Fibroblast of pulmonary artery (primary cell): Measurements from ENCODE around the gene CFAP52.
"Not testable (repeated sequence)": the region's sequence is repeated elsewhere in the genome, so short reads cannot be mapped to it uniquely, and the experiment has no call there.

ENCODE experiments used
- DNase-seq: peaks from one replicate; pipeline ENCODE4 v3.0.0-alpha.2; 2010; ENCODE audit warnings: low read depth
- H3K4me3 ChIP-seq: replicated peaks from 2 replicates; pipeline ENCODE4 v1.5.1; 2011; ENCODE audit warnings: low read depth, mild to moderate bottlenecking, control low read depth, low read length, moderate library complexity
- TF ChIP-seq, protein P1 (sequence below): IDR thresholded peaks from 2 replicates; pipeline ENCODE4 v1.5.1; 2011; ENCODE audit warnings: mild to moderate bottlenecking, control low read depth, low read length, inconsistent platforms; ENCODE audit errors: missing control alignments

Gene CFAP52

DNA sequence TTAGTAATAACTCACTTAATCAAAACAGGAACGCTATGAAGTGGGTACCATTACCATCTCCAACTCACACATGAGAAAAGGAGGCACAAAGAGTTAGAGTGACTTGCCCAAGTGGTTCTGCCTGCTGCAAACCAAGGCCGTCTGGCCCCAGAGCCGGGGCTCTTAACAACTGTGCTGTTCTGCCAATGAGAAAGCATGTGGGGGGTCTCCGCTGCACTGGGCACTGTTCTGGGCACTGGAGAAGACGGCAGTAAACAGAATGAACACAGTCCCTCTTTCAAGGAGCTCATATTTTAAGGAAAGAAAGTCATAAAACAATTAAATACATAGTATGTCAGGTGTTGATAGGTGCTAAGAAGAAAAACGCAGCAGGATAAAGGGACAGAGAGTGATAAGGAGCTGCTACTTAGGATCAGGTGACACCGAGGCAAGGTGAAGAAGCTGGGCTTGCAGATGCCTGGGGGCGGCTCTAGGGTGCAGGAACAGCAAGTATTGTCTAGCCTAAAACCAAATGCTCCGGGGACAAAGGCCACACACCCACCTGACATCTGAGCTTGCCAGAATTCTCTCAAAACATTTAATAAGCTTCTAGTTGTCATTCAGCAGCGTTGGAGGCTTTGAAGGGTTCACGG, 7.4 kb upstream of the CFAP52 start:
- DNase-seq = no peak
- H3K4me3 ChIP-seq = no peak overlapping the region
- TF ChIP-seq, protein P1, sequence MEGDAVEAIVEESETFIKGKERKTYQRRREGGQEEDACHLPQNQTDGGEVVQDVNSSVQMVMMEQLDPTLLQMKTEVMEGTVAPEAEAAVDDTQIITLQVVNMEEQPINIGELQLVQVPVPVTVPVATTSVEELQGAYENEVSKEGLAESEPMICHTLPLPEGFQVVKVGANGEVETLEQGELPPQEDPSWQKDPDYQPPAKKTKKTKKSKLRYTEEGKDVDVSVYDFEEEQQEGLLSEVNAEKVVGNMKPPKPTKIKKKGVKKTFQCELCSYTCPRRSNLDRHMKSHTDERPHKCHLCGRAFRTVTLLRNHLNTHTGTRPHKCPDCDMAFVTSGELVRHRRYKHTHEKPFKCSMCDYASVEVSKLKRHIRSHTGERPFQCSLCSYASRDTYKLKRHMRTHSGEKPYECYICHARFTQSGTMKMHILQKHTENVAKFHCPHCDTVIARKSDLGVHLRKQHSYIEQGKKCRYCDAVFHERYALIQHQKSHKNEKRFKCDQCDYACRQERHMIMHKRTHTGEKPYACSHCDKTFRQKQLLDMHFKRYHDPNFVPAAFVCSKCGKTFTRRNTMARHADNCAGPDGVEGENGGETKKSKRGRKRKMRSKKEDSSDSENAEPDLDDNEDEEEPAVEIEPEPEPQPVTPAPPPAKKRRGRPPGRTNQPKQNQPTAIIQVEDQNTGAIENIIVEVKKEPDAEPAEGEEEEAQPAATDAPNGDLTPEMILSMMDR = no peak

GRCh38 chr17:9571201-9571600, 5.2 kb upstream of the CFAP52 start:
- TF ChIP-seq, protein P1 = no peak
- DNase-seq = no peak
- no peak overlapping the region for H3K4me3 ChIP-seq

- TF ChIP-seq, protein P1 = no peak
- peak within 1 kb of the TSS; percentile 96 for H3K4me3 ChIP-seq
- DNase-seq = peak; percentile 91
Measured at GRCh38 chr17:9575381-9576101, 901 bp upstream of the CFAP52 start, which contains the start of gene STX8. Gene STX8 (minus strand): TSS chr17:9575820. CDS start chr17:9575808, 12 bp downstream.

DNA sequence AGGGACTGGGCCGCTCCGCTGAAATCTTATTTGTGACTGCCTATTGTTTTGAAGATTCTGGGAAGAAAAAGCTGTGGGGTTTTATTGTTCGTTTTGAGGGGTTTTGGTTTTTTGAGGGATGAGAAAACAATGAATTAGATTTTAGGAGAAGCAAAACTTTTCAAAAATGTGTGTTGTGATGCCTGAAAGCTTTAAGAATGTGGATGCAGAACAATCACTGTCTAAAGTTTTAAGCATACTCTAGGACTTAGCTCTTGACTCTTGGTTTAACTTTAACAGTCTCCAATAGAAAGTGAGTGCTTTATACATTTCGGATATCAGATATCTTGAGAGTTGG, 899 bp downstream of the CFAP52 start:
- H3K4me3 ChIP-seq = no peak overlapping the region
- TF ChIP-seq, protein P1 = no peak
- DNase-seq = peak; percentile 7

DNA sequence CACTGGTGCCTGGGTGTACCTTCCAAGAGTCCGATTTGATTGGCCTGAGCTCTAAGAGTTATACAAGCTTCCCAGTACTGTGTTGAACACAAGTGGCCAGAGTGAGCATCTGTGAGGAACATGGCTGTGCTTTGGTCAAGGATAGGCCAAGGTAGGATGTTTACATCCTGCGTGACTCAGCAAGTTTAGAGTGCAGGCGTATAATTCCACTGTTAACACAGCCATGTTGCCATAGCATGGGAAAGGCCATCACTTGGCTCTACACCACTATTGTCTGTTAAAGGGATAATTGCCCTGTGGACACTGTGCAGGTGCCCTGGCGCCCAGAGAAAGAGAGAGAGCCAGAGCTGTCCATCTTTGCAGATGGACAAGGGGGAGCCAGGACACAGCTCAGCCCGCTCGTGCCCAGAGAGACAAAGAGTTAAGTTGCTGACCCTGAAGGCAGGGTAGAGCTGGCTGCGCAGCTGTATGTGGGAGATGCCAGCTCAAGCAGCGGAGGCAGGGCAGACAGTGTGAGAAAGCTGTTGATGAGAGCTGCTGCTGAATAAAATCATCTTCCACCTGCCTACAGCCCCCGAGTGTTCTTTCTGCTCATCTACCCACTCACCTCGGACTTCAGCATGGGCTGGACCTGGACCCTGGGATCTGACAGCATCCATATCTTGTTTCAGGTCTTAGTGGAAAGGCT, 11.7 kb downstream of the CFAP52 start:
- no peak for DNase-seq
- TF ChIP-seq, protein P1 = no peak
- no peak overlapping the region for H3K4me3 ChIP-seq

DNA sequence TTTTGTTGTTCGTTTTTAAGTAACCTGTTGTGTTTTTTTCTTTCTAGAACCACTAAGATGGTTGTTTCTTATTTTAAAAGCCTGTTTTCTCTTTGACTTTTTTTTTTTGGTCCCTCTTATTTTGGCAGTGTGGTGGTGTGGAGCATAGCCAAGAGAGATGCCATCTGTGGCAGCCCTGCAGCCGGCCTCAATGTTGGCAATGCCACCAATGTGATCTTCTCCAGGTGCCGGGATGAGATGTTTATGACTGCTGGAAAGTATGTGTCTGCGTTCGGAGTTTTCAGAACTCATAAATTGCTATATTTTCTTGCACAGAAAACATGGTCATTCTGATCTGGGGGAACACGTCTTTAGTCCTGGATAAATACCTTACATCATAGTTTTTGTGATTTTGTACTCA, 17.6 kb downstream of the CFAP52 start:
- no peak overlapping the region for H3K4me3 ChIP-seq
- TF ChIP-seq, protein P1 = no peak
- no peak for DNase-seq

DNA sequence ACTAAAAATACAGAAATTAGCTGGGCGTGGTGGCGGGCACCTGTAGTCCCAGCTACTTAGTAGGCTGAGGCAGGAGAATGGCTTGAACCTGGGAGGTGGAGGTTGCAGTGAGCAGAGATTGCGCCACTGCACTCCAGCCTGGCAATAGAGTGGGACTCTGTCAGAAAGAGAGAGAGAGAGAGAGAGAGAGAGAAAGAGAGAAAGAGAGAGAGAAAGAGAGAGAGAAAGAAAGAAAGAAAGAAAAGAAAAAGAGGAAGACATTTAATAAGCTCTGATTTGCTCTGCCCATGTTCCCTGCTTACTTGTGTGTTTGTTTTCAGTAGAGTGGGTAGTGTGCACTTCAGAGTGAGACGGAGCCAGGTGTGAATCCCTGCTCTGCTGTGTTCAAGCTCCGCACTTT, 21.2 kb downstream of the CFAP52 start:
- not testable (repeated sequence) for H3K4me3 ChIP-seq

More for the DNA sequence above, 21.2 kb downstream of the CFAP52 start:
- DNase-seq = not testable (repeated sequence)
